ENCODE measurements around the gene PSG1. TPM values are rescaled to one million over a fixed set of nuclear protein-coding genes. Genes with fewer than 3 reads are reported as not detected.
"Not testable (repeated sequence)": the region's sequence is repeated elsewhere in the genome, so short reads cannot be mapped to it uniquely, and the experiment has no call there.

PSG1 gene
- total and polyA plus RNA-seq, 2 of the 13 experiments (the other 11 are each of a cell fraction or from before 2014, with no cell fraction given) = not detected

GRCh38 chr19:42819960-42820650 lies 59.4 kb downstream of the PSG1 start:
- H3K36me3 ChIP-seq (replicated peaks in 1 of 2; ENCODE audit: control insufficient read depth in 1 of 2, insufficient read depth in 2 of 2, low read length in 2 of 2); H3K4me2 ChIP-seq (ENCODE audit: low read depth, low read length); H3K27ac ChIP-seq (ENCODE audit: extremely low read length, insufficient read depth, low read length); ATAC-seq; DNase-seq (ENCODE audit: low spot score); BruUV-seq (replicated peaks); in situ Hi-C loops (cut with HindIII; ENCODE audit: extremely low pct_ligation_motif_present, low pct_unique_long_range_greater_than_20kb); H3K9me3 ChIP-seq (ENCODE audit: low read length); intact Hi-C loops (cut with micrococcal nuclease; ENCODE audit: unreplicated experiment); H4K20me1 ChIP-seq (ENCODE audit: insufficient read depth, low read length); H3K27me3 ChIP-seq (ENCODE audit: control insufficient read depth in 1 of 2, insufficient read depth in 2 of 2, low read length in 2 of 2); H2AFZ ChIP-seq (ENCODE audit: low read length); CTCF ChIA-PET (ENCODE audit: low intra/inter-chr PET ratio, low total read pairs); POLR2A ChIA-PET; H3K4me3 ChIP-seq (replicated peaks in 1 of 3; ENCODE audit: insufficient read depth in 1 of 3, low read depth in 2 of 3, low read length in 3 of 3); H3K79me2 ChIP-seq (ENCODE audit: insufficient read depth, low read length); H3K4me1 ChIP-seq (ENCODE audit: insufficient read depth, low read length); FAIRE-seq; H3K9ac ChIP-seq (ENCODE audit: insufficient read depth, low read depth, low read length): not testable (repeated sequence)
- WGBS (ENCODE audit: low lambda C conversion rate) = 0% methylated on average over 5 of the region's 5 CpGs

DNA sequence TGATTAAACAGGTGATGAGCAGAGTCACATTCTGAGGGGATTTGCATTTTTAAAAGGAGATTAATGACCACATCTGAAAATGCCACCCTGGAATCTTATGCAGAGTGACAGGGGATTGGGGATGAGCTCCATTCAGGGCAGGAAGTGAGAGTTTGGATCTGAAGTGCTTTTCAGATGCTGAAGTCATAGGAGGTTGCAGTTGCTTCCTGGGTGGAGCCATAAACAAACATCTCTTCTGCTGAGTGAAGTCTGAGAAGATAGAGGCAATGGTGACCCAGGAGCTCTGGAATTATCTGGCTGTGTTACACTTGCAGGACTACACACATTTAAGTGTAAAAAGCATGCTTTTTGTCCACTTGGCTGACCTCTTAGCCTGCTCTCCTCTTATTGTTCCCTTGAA lies 62.6 kb downstream of the PSG1 start:
- no peaks in the 10 kb centered on the region for H3K4me1 ChIP-seq (ENCODE audit: insufficient read depth, low read length)
- BruUV-seq (replicated peaks) = no TSS peak
- H3K27ac ChIP-seq (ENCODE audit: extremely low read length, insufficient read depth, low read length) = no peak overlapping the region
- H3K79me2 ChIP-seq (ENCODE audit: insufficient read depth, low read length) = no peaks in the 10 kb centered on the region
- no peak for ATAC-seq
- no peaks in the 10 kb centered on the region; a peak in 1 of 5 replicates for H3K27me3 ChIP-seq (ENCODE audit: control insufficient read depth in 1 of 2, insufficient read depth in 2 of 2, low read length in 2 of 2)
- intact Hi-C loops (cut with micrococcal nuclease; ENCODE audit: unreplicated experiment) = no loop called here
- no peak overlapping the region for H3K9ac ChIP-seq (ENCODE audit: insufficient read depth, low read depth, low read length)
- ChIA-PET POLR2A (no interaction called here), CTCF (ENCODE audit: low intra/inter-chr PET ratio, low total read pairs) (no interaction called here)
- no peak overlapping the region for H3K4me3 ChIP-seq (replicated peaks in 1 of 3; ENCODE audit: insufficient read depth in 1 of 3, low read depth in 2 of 3, low read length in 3 of 3)
- no peak for FAIRE-seq
- no peaks in the 10 kb centered on the region for H3K36me3 ChIP-seq (replicated peaks in 1 of 2; ENCODE audit: control insufficient read depth in 1 of 2, insufficient read depth in 2 of 2, low read length in 2 of 2)
- no peaks in the 10 kb centered on the region for H3K9me3 ChIP-seq (ENCODE audit: low read length)
- H3K4me2 ChIP-seq (ENCODE audit: low read depth, low read length) = no peak overlapping the region
- in situ Hi-C loops (cut with HindIII; ENCODE audit: extremely low pct_ligation_motif_present, low pct_unique_long_range_greater_than_20kb) = no loop called here
- DNase-seq (ENCODE audit: low spot score) = no peak
- H4K20me1 ChIP-seq (ENCODE audit: insufficient read depth, low read length) = no peaks in the 10 kb centered on the region
- no peak overlapping the region for H2AFZ ChIP-seq (ENCODE audit: low read length)
- TF ChIP-seq, protein P1, sequence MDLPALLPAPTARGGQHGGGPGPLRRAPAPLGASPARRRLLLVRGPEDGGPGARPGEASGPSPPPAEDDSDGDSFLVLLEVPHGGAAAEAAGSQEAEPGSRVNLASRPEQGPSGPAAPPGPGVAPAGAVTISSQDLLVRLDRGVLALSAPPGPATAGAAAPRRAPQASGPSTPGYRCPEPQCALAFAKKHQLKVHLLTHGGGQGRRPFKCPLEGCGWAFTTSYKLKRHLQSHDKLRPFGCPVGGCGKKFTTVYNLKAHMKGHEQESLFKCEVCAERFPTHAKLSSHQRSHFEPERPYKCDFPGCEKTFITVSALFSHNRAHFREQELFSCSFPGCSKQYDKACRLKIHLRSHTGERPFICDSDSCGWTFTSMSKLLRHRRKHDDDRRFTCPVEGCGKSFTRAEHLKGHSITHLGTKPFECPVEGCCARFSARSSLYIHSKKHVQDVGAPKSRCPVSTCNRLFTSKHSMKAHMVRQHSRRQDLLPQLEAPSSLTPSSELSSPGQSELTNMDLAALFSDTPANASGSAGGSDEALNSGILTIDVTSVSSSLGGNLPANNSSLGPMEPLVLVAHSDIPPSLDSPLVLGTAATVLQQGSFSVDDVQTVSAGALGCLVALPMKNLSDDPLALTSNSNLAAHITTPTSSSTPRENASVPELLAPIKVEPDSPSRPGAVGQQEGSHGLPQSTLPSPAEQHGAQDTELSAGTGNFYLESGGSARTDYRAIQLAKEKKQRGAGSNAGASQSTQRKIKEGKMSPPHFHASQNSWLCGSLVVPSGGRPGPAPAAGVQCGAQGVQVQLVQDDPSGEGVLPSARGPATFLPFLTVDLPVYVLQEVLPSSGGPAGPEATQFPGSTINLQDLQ (CRISPR knock-in tag; IDR thresholded peaks at IDR 0.05) = no peak
- TF ChIP-seq SP2 (CRISPR knock-in tag; IDR thresholded peaks at IDR 0.05) (no peak), RXRA (CRISPR knock-in tag; IDR thresholded peaks at IDR 0.05) (no peak), REXO4 (CRISPR knock-in tag; IDR thresholded peaks at IDR 0.05; ENCODE audit: borderline replicate concordance) (no peak), ZNF790 (CRISPR knock-in tag; IDR thresholded peaks at IDR 0.05; ENCODE audit: borderline replicate concordance) (no peak), ZNF263 (CRISPR knock-in tag; IDR thresholded peaks at IDR 0.05) (no peak), HHEX (CRISPR knock-in tag; IDR thresholded peaks at IDR 0.05) (no peak), ZUFSP (CRISPR knock-in tag; IDR thresholded peaks at IDR 0.05; ENCODE audit: borderline replicate concordance) (no peak), SP4 (CRISPR knock-in tag; IDR thresholded peaks at IDR 0.05) (no peak)
- TF ChIP-seq, protein P2, sequence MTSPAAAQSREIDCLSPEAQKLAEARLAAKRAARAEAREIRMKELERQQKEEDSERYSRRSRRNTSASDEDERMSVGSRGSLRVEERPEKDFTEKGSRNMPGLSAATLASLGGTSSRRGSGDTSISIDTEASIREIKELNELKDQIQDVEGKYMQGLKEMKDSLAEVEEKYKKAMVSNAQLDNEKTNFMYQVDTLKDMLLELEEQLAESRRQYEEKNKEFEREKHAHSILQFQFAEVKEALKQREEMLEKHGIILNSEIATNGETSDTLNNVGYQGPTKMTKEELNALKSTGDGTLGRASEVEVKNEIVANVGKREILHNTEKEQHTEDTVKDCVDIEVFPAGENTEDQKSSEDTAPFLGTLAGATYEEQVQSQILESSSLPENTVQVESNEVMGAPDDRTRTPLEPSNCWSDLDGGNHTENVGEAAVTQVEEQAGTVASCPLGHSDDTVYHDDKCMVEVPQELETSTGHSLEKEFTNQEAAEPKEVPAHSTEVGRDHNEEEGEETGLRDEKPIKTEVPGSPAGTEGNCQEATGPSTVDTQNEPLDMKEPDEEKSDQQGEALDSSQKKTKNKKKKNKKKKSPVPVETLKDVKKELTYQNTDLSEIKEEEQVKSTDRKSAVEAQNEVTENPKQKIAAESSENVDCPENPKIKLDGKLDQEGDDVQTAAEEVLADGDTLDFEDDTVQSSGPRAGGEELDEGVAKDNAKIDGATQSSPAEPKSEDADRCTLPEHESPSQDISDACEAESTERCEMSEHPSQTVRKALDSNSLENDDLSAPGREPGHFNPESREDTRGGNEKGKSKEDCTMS (CRISPR knock-in tag; conservative IDR thresholded peaks at IDR 0.05) = no peak
- TF ChIP-seq, protein P3, sequence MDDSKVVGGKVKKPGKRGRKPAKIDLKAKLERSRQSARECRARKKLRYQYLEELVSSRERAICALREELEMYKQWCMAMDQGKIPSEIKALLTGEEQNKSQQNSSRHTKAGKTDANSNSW (CRISPR knock-in tag; IDR thresholded peaks at IDR 0.05; ENCODE audit: borderline replicate concordance) = no peak
